OCI-LY1 (cell line): ENCODE measurements around the gene CARS2.

Source experiments
- EZH2 ChIP-seq: fragments of 200-600 bp; sonication (generic), shearing (Covaris generic); IDR thresholded peaks from 2 replicates; pipeline ENCODE4 v1.8.0; 2017; ENCODE audit warnings: borderline replicate concordance, mixed run types, mild to moderate bottlenecking, antibody characterized with exemption, low read length, moderate library complexity, mixed read lengths
- TF ChIP-seq, protein P1 (sequence below): fragments of 200-600 bp; sonication (generic), shearing (Covaris generic); IDR thresholded peaks from 2 replicates; pipeline ENCODE4 v1.5.1; 2017; ENCODE audit warnings: mild to moderate bottlenecking, antibody characterized with exemption, low read length, moderate library complexity, mixed read lengths

GRCh38 chr13:110664041-110664440 is 41.9 kb downstream of the CARS2 start:
- TF ChIP-seq, protein P1, sequence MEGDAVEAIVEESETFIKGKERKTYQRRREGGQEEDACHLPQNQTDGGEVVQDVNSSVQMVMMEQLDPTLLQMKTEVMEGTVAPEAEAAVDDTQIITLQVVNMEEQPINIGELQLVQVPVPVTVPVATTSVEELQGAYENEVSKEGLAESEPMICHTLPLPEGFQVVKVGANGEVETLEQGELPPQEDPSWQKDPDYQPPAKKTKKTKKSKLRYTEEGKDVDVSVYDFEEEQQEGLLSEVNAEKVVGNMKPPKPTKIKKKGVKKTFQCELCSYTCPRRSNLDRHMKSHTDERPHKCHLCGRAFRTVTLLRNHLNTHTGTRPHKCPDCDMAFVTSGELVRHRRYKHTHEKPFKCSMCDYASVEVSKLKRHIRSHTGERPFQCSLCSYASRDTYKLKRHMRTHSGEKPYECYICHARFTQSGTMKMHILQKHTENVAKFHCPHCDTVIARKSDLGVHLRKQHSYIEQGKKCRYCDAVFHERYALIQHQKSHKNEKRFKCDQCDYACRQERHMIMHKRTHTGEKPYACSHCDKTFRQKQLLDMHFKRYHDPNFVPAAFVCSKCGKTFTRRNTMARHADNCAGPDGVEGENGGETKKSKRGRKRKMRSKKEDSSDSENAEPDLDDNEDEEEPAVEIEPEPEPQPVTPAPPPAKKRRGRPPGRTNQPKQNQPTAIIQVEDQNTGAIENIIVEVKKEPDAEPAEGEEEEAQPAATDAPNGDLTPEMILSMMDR: no peak
- TF ChIP-seq EZH2: no peak
